ENCODE data around the gene TYMP.

DNA sequence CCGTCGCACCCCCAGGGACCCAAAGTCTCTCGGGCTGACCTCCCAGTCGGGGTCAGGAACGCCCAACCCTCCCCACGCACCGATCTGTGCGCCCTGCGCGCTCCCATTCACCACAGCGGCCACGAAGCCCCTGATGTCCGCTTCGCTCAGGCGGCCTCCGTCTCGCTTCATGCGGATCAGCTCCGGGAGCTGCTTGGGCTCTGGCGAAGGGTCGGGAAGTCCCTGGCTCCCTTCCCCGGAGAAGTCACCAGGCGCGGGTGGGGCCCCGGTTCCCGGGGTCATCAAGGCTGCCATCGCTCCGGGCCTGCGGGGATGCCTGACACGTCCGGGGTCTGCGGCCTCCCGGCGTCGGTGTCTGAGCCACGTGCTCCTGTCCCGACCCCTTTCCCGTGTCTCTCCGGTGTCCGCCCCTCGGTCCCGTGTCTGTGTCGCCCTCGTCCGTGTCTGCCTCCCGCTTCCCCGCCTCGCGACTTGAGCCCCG lies 356 bp downstream of the TYMP start:
- TF ChIP-seq, protein P1, sequence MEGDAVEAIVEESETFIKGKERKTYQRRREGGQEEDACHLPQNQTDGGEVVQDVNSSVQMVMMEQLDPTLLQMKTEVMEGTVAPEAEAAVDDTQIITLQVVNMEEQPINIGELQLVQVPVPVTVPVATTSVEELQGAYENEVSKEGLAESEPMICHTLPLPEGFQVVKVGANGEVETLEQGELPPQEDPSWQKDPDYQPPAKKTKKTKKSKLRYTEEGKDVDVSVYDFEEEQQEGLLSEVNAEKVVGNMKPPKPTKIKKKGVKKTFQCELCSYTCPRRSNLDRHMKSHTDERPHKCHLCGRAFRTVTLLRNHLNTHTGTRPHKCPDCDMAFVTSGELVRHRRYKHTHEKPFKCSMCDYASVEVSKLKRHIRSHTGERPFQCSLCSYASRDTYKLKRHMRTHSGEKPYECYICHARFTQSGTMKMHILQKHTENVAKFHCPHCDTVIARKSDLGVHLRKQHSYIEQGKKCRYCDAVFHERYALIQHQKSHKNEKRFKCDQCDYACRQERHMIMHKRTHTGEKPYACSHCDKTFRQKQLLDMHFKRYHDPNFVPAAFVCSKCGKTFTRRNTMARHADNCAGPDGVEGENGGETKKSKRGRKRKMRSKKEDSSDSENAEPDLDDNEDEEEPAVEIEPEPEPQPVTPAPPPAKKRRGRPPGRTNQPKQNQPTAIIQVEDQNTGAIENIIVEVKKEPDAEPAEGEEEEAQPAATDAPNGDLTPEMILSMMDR (IDR thresholded peaks at IDR 0.05; ENCODE audit: insufficient read depth, low read depth, low read length) = no peak
- TF ChIP-seq EZH2 (IDR thresholded peaks at IDR 0.05; ENCODE audit: insufficient read depth, low read length) = peak; percentile 91
